ENCODE results near the gene CHCHD3.

CHCHD3 gene

DNA sequence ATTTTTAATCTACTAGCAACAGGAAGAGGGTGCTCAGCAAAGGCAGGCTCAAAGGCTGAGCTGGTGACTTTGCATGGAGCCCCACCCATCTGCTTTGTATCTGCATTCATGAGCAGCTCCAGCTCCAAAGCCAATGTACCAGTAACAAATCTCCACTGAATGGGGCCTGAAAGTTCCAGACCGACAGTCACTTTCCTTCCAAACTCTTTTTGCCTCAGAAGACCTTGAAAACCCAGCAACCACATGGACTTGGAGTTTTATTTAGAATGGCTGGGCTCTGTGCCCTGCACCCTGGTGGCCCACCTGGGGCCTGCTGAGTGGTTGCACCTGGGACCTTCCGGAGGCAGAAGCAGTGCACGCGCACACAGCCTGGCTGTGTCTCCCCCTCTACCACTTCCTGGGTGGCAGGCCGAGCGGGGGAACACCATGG lies 310.6 kb downstream of the CHCHD3 start:
- no peak for DNase-seq (ENCODE audit: low read depth)

DNA sequence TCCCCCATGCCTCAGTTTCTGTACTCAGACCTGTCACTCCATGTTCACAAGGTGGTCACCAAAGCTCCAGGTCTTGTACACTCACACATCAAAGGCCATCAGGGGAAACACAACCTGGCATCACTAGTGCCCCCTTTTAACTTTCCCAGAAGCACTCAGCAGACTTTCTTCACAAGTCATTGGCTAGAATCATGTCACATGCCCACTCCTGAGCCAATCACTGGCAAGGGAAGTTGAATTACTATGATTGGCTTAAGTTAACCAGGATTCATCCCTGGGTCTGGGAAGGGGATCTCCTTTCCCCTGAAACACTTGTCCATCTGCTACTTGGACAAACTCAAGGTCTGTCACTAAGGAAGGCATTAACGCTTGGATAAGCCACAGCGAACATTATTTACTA lies 311.8 kb downstream of the CHCHD3 start:
- no peak for DNase-seq (ENCODE audit: low read depth)

DNA sequence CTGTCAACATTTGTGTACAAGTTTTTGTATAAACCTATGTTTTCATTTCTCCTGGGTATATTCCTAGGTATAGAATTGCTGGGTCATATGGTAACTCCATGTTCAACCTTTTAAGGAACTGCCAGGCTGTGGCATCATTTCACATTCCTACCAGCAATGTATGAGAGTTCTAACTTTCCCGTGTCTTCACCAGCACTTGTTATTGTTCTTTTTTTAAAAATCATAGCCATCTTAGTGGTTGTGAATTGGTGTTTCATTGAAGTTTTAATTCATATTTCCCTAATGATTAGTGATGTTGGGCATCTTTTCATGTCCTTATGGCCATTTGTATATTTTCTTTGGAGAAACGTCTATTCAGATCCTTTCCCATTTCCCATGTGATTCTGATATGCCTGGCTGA lies 312.6 kb downstream of the CHCHD3 start:
- DNase-seq (ENCODE audit: low read depth), result no peak

DNA sequence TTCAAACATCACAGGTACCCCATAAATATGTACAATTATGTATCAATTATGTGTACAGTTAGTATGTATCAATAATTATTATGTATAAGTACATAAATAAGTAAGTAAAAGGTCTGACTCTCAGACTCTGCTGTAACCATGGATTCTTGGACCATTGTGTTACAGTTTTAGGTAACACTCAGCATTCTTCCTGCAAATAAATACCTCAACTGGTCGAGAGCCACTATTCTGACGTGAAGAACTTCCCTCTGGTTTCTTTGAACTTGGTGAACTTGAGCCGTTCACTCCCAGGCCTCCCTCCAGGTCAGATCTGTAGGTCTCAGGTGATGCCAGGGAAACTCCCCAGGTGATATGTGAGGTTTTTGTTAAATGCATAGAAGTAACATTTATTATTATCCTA lies 313.8 kb downstream of the CHCHD3 start:
- no peak for DNase-seq (ENCODE audit: low read depth)

DNA sequence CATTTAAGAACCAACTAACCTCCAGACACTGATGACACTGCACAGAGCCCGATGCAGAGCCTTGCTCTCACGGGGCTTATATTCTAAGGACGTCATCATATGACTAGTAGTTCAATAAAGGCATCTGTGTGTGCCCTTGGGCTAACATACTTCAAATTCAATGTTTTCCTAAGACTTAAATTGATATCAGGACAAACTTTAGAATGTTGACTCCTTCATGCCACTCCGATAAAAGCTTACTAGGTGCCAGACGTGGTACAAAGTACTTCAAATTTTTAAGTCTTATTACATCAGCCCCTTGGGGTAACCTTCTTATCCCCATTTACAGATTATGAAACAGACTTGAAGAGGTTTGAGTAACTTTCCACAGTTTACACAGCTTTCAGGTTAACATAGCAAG lies 314.5 kb downstream of the CHCHD3 start:
- DNase-seq (ENCODE audit: low read depth), result no peak

DNA sequence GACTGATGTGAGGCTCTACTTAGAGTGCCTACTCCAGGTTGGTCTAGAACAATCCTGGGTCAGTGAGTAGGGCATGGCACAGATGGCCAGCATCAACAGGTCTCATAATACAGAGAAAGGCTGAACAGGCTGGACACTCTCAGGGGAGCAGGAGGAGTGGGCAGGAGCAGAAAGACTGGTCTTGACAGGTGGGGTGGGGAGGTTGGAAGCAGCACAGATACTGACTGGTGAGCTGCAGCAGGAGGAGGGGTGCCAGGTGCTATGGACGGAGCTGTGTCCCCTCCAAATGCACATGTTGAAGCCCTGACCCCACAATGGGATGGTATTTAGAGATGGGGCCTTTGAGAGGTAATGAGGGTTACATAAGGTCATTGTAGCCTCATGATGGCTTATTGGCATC lies 315.2 kb downstream of the CHCHD3 start:
- no peak for DNase-seq (ENCODE audit: low read depth)

DNA sequence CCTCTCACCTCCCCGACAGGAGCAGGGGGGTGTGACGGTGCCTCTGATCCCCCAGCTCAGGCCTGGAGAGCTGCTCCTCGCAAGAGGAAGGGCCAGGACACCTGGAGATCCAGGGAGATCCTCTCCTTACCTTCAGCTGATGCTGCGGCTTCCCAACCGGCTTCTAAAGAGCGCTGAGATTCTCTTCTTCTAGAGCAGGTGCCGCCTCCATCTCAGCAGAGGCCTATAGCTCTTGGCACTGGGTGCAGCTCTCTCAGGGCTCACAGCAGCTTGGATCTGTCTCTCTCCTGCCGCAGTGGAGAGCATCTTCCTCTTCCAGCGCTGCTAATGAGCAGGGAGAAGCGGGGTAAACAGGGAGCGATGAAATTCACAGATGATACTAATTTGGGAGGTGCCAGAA lies 316.0 kb downstream of the CHCHD3 start:
- no peak for DNase-seq (ENCODE audit: low read depth)

DNA sequence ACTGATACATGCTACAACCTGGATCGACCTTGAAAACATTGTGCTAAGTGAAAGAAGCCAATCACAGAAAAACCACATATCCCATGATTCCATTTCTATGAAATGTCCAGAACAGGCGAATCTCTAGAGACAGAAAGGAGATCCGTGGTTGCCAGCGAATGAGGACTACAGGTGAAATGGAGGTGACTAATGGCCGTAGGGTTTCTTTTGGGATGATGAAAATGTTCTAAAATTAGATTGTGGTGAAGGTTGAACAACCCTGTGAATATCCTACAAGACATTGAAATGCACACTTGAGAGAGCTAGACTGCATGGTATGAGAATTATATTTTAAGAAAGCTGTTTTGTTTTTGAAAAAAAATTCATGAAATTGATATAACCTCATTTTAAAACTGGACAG lies 317.1 kb downstream of the CHCHD3 start:
- no peak for DNase-seq (ENCODE audit: low read depth)

DNA sequence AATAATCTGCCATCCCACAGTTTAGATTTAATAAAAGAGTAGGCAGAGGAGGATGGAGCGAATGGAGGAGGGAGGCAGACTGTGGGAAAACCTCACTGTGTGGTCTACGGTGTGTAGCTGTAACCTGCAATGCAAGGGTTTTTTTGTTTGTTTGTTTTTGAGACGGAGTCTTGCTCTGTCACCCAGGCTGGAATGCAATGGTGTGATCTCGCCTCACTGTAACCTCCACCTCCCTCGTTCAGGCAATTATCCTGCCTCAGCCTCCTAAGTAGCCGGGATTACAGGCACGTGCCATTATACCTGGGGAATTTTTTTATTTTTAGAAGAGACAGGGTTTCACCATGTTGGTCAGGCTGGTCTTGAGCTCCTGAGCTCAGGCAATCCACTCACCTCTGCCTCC lies 321.0 kb downstream of the CHCHD3 start:
- no peak for DNase-seq (ENCODE audit: low read depth)

DNA sequence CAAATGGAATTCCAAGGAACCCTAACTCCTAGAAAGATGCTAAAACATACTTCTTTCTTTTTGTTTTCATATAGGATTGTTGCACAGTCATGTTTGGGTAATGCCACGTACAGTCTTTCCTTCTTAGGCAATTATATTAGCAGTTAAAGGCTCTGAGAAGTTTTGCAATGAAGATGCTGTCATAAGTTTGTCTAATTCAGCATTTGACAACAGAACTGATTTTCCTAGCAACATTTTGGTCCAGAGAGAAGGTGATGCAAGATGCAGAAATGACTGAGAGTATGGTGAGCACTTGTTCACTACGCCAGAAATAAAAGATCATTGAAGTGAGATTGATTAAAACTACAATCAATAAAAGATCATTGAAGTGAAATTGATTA lies 321.7 kb downstream of the CHCHD3 start:
- no peak for DNase-seq (ENCODE audit: low read depth)

DNA sequence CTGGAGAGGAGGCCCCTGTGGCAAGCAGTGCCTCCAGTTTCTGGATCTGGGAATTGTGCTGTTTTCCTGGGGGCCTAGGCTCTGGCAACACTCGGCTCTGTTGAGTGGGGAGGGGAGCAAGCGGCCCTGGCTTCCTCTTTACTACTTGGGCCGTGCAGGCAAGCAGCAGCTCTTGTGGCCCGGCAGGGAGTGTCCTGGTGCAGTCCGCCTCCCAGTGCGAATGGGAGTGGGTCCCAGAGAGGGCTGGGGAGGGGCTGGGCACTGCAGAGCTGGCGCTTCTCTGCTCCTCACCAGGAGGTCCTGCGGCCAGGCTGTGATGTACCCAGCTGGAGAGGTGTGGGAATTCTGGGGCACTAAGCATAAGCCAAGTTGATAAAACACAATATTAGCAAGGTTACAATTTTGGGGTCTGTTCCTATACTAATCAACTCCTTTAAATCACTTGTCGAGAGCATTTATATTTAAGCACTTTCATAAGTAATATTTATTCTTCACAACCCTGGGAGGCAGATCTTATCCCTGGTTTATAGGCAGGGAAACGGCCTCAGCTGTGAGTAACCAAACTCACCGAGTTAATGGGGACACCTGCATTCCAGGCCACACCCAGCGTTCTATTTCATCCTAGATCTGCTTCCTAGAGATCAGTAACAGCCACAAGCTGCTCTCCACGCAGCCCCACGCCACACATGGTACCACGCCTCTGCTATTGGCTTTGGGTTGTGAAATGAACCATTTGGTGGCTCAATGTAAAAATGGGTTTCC lies 322.2 kb downstream of the CHCHD3 start:
- no peak for DNase-seq (ENCODE audit: low read depth)

DNA sequence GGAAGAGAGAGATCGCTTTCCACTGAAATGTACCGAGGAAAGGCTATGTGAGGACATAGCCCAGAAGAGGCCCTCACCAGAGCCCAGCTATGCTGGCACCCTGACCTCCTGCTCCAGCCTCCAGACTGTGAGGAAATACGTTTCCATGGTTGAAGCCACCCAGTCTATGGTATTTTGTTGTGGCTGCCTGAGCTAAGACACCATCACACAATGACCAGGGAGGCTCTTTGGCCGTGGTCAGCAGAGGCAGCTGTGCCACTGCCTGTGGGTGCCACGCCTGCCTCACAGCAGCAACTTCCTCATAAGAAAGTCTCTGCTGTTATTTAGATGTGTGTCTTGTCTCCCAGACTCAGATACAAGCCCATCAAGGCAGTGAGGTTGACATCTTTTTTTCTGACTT lies 322.9 kb downstream of the CHCHD3 start:
- DNase-seq (ENCODE audit: low read depth), result no peak

DNA sequence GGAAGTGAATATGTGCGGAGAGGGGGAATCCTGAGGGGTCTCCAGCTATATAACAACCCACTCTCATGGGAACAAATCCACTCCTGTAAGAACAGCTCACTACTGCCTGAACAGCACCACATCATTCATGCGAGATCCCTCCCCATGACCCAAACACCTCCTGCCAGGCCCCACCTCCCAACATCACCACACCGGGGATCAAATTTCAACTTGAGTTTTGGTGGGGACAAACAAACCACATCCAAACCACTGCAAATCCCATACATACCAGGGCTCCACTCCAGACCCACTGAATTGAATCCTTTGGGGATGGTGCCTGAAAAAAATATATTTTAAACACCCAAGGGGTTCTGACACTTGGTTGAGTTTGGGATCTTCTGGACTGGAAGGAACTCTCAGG lies 324.1 kb downstream of the CHCHD3 start:
- no peak for DNase-seq (ENCODE audit: low read depth)

DNA sequence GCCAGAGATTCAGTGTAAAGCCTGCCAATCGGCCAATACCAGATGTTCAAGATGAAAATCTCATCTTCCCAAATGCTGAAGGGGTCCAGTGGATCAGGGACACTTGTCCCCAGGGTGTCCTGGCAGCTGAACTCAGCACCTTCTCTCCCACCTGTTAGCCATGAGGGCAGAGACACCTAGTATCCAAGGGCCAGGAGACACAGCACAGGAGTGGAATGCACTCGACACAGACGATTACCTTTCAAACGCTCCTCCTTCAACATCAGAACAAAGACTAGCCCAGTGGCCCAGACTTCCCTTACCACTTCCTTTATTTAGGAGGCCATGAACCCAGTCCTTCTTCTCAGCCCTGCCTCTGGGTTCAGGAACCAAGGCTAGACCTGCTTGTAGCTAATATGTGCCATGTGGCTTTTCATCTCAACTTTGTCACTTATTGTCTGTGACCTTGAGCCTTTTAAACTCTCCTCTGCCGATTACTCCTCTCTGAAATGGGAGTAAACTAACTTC lies 325.4 kb downstream of the CHCHD3 start:
- DNase-seq (ENCODE audit: low read depth), result no peak

DNA sequence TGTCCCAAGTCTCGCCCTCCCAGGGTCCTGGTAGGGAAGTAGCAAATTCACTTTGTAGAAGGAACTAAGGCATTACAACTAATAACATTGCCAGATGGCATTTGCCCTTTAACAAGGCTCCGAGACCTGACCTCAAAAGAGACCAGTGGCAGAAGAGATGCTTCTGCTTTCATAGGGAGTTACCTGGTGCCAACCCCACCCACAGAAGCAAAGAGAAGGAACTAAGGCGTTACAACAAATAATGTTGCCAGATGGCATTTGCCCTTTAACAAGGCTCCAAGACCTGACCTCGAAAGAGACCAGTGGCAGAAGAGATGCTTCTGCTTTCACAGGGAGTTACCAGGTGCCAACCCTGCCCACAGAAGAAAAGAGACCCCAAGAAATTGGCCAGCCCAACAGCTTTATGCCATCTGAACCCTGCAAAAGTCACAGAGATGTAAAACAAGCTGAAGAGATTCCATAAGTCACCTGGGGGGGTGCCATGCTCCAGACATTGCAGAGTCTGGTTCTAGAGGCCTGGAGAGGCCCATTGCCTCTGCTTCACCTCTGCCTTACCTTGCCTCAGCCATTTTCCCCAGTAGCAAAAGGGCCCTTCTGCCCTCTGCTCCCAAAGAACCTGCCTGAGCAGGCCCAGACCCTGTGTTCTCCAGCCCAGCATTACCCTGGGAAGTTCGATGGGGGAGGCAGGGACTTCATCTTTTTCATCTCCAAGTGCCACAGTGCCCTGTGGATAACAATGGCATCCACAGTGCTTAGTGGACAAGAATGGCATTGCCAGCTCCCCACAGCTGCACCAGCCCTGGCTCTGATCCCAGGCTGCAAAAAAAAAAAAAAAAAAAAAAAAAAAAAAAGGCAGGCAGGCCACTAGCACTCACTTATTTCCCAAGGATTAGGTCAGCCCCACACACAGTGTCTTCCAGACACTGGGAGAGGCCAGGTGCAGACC lies 326.1 kb downstream of the CHCHD3 start:
- DNase-seq (ENCODE audit: low read depth), result no peak

DNA sequence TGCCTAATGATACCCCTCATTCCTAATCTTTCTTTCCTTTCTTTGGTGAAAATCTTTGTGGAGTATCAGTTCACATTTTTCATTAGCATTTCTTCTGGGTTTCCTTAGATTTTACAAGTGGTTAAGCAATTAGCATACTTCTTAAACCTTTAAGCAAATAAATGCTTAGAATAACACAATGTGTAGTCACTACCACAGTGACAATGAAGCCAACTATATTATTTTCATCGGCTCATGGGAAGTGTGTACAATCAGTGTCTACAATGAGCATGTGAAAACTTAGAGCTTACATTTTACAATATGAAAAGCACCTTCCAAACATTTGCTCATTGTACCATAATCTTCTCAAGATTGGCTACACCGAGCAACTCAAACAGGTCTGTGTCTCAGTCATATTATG lies 329.5 kb downstream of the CHCHD3 start:
- DNase-seq (ENCODE audit: low read depth), result no peak

DNA sequence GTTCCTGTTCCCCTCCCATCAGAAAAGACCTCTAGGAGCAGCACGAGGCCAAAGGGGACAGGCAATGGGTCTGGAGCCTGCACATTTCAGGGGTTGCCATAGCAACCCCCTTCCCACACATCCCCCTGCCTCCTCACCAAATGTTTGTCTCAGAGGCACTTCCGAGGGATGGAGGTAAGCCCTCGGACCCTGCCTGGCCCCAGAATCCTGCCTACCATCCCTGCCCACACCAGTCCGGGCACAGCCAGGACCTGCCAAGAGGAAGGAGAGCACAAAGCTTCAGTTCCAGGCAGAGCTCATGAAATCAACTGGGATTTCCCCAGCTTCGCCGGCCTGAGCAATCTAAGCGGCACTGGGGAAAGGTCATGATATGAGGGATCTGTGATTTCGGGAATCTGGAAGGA lies 330.6 kb downstream of the CHCHD3 start:
- DNase-seq (ENCODE audit: low read depth), result no peak

DNA sequence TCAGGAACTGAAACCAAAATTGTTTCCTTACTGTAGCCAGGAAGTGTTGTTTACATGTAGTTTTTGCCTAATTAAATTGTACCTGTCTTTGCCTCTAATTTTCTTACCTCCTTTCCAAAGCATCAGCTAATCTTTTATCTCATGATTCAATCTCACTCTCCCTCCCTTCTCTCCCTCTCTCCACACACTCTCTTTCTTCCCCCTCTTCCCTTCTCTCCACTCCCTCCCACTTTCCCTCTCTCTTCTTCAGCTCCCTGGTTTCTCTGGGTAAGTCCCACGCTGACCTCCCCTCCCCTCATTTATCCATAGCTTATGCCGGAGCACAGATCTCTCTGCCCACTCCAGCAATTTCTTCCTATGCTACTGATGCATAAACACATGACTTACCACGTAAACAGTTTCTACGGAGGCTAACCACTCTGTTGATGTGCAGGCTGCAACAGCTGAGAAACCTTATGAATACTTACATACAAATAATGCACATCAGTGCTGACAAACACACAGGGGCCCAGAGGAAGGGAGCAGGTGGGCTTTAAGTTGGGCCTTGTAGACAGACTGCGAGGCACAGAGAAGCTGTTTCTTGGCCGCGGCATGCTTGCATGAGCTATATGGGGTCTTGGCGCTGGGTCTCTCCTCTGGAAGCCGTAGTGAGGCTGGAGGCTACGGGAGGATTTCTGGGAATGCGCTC lies 331.2 kb downstream of the CHCHD3 start:
- no peak for DNase-seq (ENCODE audit: low read depth)

DNA sequence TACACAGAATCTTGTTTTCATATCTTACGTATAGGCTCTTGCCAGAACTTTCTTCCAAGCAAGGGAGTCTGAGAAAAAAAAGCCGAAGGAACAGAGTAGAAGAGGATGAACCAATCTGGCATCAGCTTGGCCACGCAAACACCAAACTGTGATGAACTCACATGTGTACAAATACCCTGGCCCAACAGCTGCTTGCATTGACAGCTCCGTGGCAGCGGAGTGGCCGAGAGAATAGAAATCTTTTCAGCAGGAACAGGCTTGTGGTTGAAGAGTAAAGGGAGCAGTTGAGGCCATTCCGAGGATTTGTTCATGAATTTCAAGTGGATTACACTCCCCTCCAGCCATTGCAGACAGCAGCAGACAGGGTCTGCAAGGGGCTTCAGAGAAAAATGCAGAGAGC lies 331.8 kb downstream of the CHCHD3 start:
- no peak for DNase-seq (ENCODE audit: low read depth)

DNA sequence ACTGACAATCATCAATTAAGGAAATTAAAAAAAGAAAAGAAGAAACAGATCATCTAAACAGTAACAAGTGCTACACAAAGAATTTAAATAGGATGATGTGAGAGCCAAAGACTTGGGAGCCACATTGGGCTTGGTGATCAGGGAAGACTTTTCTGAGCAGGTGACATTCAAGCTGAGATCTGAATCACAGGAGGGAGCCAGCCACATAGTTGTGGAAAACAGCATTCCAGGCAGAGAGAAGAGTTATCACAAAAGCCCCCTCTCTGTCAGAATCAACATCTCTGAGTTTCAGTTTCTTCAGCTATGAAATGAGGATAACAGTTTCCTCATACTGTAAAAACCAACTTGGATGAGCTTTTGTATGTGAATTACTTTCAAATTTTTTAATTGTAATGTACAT lies 336.4 kb downstream of the CHCHD3 start:
- no peak for DNase-seq (ENCODE audit: low read depth)

DNA sequence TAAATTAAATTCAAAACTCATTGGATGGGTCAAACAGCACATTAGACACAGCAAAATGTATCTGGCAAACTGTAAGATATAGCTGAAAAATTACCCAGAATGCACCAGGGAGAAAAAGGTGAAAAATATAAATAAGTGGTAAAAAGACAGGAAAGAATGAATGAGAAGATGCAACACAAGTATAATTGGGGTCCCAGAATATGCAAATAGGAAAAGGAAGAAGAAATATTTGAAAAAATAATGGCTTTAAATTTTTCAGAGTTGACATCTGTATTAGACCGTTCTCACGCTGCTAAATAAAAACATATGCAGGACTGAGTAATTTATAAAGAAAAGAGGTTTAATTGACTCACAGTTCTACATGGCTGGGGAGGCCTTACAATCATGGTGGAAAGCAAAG lies 337.9 kb downstream of the CHCHD3 start:
- no peak for DNase-seq (ENCODE audit: low read depth)

DNA sequence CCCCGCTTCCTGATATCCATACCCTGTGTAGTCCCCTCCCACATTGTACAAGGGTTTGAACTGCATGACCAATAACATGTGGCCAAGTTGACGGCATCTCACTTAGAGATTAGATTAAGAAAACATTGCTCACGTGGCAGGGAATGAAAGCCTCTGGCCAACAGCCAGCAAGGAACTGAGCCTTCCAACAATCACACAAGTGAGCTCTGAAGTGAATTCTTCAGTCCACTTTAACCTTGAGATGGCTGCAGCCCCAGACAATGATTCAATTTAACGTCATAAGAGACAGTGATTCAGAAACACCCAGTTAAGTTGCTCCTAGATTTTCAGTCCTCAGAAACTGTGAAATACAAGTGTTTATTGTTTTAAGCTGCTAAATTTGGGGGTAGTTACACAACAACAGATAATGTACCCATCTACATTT lies 339.7 kb downstream of the CHCHD3 start:
- peak; percentile 97 for DNase-seq (ENCODE audit: low read depth)

DNA sequence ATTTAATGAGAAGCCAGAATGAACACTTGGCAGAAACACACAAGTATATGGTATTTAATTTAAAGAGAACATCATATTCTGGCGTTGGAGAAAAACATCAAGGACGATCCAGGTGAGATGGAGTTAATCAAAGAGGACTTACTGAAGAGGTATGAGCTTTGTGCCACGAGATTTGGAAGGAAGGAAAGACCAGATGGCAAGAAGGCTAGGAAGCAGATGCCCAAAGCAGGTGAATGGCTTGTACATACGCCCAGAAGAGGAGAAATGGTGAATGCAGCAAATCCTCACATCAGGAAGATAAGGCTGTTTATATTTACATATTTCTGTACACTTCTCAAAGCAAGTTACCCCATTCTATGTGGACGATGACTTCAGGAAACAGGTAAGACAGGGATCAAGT lies 341.7 kb downstream of the CHCHD3 start:
- no peak for DNase-seq (ENCODE audit: low read depth)
